ENCODE measurements around the gene PLXNA2.

The PLXNA2 gene

GRCh38 chr1:208158640-208159554 is 85.3 kb downstream of the PLXNA2 start:
- no peak for FAIRE-seq

GRCh38 chr1:208157769-208158168 is 86.4 kb downstream of the PLXNA2 start:
- FAIRE-seq: no peak

- FAIRE-seq: no peak
These were observed 87.4 kb downstream of the PLXNA2 start for GRCh38 chr1:208156741-208157140.

- FAIRE-seq: no peak
These were observed 87.9 kb downstream of the PLXNA2 start for GRCh38 chr1:208156310-208156709.

- FAIRE-seq: no peak
These were observed 89.2 kb downstream of the PLXNA2 start for GRCh38 chr1:208154679-208155642.

- FAIRE-seq: no peak
These were observed 90.1 kb downstream of the PLXNA2 start for GRCh38 chr1:208154040-208154439.

- no peak for FAIRE-seq
These were observed 90.8 kb downstream of the PLXNA2 start for GRCh38 chr1:208153386-208153785.

GRCh38 chr1:208151728-208152598 is 92.2 kb downstream of the PLXNA2 start:
- no peak for FAIRE-seq

- no peak for FAIRE-seq
These were observed 93.2 kb downstream of the PLXNA2 start for GRCh38 chr1:208150833-208151458.

GRCh38 chr1:208149776-208150514 is 94.2 kb downstream of the PLXNA2 start:
- FAIRE-seq: no peak

- no peak for FAIRE-seq
These were observed 95.0 kb downstream of the PLXNA2 start for GRCh38 chr1:208149213-208149612.

GRCh38 chr1:208148380-208148779 is 95.8 kb downstream of the PLXNA2 start:
- no peak for FAIRE-seq

- no peak for FAIRE-seq
These were observed 97.5 kb downstream of the PLXNA2 start for GRCh38 chr1:208146650-208147049.

GRCh38 chr1:208145167-208145566 is 99.0 kb downstream of the PLXNA2 start:
- no peak for FAIRE-seq

- no peak for FAIRE-seq
These were observed 101.4 kb downstream of the PLXNA2 start for GRCh38 chr1:208142590-208143382.

GRCh38 chr1:208141610-208142192 is 102.5 kb downstream of the PLXNA2 start:
- FAIRE-seq: no peak

GRCh38 chr1:208139434-208140045 is 104.6 kb downstream of the PLXNA2 start:
- no peak for FAIRE-seq

- no peak for FAIRE-seq
These were observed 107.0 kb downstream of the PLXNA2 start for GRCh38 chr1:208137193-208137592.

- FAIRE-seq: no peak
These were observed 107.6 kb downstream of the PLXNA2 start for GRCh38 chr1:208136459-208137182.

Measured in colon (tissue), 2 donors.